ENCODE data around the gene CD4. TPM values are rescaled to one million over a fixed set of nuclear protein-coding genes. Genes with fewer than 3 reads are reported as not detected.

Gene CD4
- total RNA-seq, 1 donor from 2014 or later: 0.75 TPM

- H3K4me3 ChIP-seq (ENCODE audit: low read depth, low read length): no peak overlapping the region
- DNase-seq (ENCODE audit: low read depth): no peak
- no peak for TF ChIP-seq CTCF (conservative IDR thresholded peaks at IDR 0.05; ENCODE audit: low read depth, low read length)
Measured at GRCh38 chr12:6795088-6795487, 5.8 kb downstream of the CD4 start.

GRCh38 chr12:6796576-6796975 lies 7.2 kb downstream of the CD4 start:
- TF ChIP-seq CTCF (conservative IDR thresholded peaks at IDR 0.05; ENCODE audit: low read depth, low read length): no peak
- H3K4me3 ChIP-seq (ENCODE audit: low read depth, low read length): no peak overlapping the region
- no peak for DNase-seq (ENCODE audit: low read depth)

GRCh38 chr12:6799147-6799546 lies 9.8 kb downstream of the CD4 start:
- no peak overlapping the region for H3K4me3 ChIP-seq (ENCODE audit: low read depth, low read length)
- no peak for TF ChIP-seq CTCF (conservative IDR thresholded peaks at IDR 0.05; ENCODE audit: low read depth, low read length)
- no peak for DNase-seq (ENCODE audit: low read depth)

- H3K4me3 ChIP-seq (ENCODE audit: low read depth, low read length): no peak overlapping the region
- no peak for TF ChIP-seq CTCF (conservative IDR thresholded peaks at IDR 0.05; ENCODE audit: low read depth, low read length)
- DNase-seq (ENCODE audit: low read depth): no peak
Measured at GRCh38 chr12:6807170-6807569, 17.8 kb downstream of the CD4 start.

- TF ChIP-seq CTCF (conservative IDR thresholded peaks at IDR 0.05; ENCODE audit: low read depth, low read length): no peak
- H3K4me3 ChIP-seq (ENCODE audit: low read depth, low read length): no peak overlapping the region
- DNase-seq (ENCODE audit: low read depth): no peak
Measured at GRCh38 chr12:6809056-6809455, 19.7 kb downstream of the CD4 start.

GRCh38 chr12:6810758-6811157 lies 21.4 kb downstream of the CD4 start:
- TF ChIP-seq CTCF (conservative IDR thresholded peaks at IDR 0.05; ENCODE audit: low read depth, low read length): no peak
- H3K4me3 ChIP-seq (ENCODE audit: low read depth, low read length): no peak overlapping the region
- DNase-seq (ENCODE audit: low read depth): no peak

GRCh38 chr12:6813363-6813762 lies 24.0 kb downstream of the CD4 start:
- TF ChIP-seq CTCF (conservative IDR thresholded peaks at IDR 0.05; ENCODE audit: low read depth, low read length): no peak
- no peak for DNase-seq (ENCODE audit: low read depth)
- H3K4me3 ChIP-seq (ENCODE audit: low read depth, low read length): no peak overlapping the region

Measured in epithelial cell of proximal tubule (primary cell).